GM19025 (cell line): ENCODE results near the gene ASCC1.

Experiments used
- ATAC-seq: cut with Tn5 transposase; IDR thresholded peaks from one replicate; pipeline ENCODE4 v1.9.1; 2021; ENCODE audit warnings: mild to moderate bottlenecking, low read depth, moderate library complexity; ENCODE audit not compliant: unreplicated experiment

Gene ASCC1

DNA sequence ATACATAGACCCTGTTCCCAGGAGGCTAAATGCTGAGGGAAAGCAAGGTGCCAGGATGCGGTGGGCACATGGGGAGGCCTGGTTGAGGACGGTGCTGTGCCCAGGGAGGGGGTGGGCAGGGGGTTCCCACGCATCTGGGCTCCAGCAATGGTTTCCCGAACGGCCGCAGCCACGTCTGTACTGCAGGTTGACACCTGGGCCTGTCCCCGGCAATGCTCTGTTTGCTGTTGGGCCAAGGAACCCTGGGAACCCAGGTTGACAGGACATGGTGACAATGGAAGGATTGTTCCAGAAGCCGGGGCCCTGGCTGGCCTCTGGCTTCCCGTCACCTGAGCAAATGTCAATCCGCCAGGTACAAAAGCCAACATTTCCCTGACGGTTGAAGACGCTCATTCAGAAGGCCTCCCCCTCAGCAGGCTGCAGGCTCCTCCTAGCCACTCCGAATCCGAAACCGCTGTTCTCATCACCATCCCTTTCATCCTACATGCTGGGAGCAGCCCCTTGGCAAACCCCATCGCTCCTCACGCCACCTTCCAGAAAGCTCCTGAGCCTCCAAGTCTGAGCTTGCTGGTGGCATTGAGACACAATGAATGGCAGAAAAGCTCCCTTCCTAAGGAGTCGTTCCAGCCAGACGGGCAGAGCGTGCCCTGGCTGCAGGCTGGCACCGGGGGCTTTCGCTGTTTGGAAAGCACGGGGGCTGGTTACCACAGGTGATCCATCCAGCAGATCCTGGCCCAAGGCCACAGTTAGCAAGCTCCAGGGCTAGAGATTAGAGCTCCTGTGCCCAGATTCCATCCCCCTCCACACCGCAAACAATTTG lies 158.9 kb downstream of the ASCC1 start:
- ATAC-seq: no peak

DNA sequence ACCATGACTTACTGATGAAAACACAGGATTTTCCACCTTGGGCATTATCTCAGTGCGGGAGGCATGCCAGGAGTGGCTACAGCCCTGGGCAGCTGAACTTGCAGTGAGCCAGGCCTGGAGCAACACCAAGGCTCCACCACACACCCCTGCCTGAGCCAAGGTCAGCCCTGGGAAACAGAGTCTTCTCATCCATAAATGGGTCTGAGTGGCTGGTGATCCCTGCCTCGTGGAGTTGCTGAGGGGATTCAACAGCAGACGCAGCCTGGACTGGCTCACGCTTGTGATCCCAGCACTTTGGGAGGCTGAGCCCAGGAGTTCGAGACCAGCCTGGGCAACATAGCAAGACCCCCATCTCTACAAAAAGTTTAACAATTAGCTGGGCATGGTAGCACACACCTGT lies 160.0 kb downstream of the ASCC1 start:
- ATAC-seq: no peak

DNA sequence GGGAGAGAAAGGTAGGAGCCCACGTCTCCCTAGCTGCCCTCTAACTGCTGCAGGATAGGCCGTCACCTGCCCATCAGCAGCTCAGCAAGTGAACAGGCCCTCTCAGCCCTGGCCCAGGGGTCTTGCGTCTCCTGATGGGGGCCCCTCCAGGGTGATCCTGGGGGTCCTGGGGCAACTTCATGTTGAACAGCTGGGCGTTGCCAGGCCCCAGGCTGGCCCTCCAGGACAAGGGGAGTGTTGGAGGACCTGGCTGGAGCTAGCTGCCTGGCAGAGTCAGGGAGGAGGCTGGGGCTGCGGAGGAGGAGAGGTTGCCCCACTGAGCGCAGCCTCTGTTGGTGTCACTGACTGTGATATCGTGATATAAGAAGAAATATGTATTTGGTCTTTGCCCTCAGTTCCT lies 162.4 kb downstream of the ASCC1 start:
- no peak for ATAC-seq

DNA sequence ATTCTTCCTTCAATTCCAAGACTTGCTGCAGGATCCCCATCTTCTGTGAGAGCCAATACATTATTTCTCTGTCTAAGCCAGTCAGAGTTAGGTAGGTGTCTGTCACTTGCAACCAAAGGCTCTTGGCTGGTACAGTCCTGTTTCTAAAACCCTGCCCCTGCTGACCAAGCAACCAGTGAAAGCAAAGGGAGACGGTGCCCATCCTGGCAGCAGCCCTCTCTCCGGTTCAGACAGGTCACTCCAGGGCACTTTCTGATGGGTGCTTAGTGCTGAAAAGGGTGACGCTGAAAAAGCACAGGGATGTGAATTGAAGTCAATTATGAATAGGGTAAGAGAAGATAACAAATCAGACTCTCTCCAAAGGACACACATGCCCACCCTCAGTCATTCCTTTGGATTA lies 165.2 kb downstream of the ASCC1 start:
- ATAC-seq: no peak

DNA sequence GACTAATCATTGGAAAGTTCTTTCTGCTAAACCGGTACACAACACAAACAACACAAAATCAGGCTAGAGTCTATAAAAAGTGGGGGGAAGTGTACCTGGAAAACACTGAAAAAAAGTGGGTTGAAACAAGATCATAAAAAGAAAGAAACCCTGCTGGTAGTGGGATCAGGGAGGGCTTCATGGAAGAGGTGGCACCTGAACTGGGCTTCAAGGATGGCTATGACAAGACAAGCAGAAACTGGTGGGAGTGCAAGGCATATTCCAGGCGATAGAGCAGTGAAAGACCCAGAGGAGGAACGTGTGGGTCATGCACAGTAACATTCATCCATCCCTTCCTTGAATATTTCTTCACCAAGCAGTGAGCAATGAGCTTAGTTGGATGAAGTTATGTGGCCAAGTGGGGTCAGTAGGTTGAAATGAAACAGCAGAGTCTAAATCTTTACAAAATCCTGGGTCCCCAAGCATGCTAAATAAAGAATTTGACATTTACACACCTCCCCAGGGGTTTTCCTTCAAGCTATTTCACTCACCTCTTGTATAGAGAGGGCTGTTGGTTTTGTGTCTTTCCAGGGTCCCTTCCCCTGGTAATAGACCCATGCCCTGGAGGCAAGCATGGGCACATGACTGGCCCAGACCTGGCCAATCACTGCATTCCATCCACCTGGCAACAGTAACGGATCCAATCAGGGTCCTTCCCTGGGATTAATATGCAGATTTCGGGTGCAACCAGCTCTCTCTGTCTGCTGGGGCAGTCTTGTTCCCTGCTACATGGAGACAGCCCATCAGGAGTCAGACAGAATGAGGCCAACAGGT lies 165.9 kb downstream of the ASCC1 start:
- no peak for ATAC-seq

DNA sequence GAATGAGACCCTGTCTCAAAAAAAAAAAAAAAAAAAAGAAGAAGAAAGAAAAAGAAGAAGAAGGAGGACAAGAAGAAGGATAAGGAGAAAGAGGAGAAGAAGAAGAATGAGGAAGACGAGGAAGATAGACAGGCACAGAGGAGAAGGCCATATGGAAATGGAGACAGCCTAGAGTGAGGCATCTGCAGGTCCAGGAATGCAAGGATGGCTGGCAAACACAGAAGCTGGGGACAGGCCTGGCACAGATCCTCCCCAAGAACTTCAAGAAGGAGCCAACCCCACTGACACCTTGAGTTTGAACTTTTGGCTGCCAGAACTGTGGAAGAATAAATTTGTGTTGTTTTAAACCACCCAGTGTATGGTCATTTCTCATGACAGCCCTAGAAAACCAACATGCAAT lies 166.6 kb downstream of the ASCC1 start:
- no peak for ATAC-seq

DNA sequence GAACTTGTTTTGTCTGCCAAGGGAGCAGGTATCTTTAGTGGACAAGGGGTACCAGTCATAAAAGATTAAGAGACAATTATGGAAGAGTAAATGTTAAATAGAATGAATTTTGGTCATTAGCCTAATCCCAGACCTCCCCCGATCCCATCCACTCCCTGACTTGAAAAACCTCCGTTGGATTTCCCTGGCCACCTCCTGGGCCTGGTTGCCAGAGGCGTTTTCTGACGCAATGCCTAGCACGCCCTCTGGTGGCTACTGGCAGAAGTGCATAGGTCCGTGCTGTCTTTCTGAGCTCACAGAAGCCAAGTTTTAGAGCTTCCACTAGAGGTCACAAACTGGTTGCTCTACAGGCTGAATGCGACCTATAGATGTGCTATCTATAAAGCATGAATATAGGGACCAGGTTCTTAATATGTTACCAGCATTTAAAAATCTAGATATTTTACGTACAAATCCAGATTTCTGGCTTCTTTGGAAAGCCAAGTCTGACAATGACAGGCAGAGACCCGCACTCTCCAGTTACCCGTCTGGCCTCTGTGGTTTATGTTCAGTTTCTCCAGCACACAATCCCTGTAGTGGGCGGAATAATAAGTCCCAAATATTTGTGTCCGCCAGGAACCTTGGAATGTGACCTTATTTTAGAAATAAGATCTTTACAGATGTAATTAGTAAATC lies 167.5 kb downstream of the ASCC1 start:
- no peak for ATAC-seq
